ENCODE measurements around the gene IL4I1. TPM values are rescaled to one million over a fixed set of nuclear protein-coding genes. Genes with fewer than 3 reads are reported as not detected.

IL4I1 gene
- total and polyA plus RNA-seq, 2 of the 4 experiments (the other 2 are of a cell fraction) = 0.31 to 0.36 TPM

GRCh38 chr19:49848938-49849337, 47.7 kb downstream of the IL4I1 start:
- H3K56ac ChIP-seq (ENCODE audit: extremely low read depth, insufficient read depth, low read length) = no peak overlapping the region; the same call in 1 of the 2 replicates
- H4K20me1 ChIP-seq (ENCODE audit: insufficient read depth, low read length) = peaks cover 32% of the 10 kb centered on the region
- no peak overlapping the region for H3K4ac ChIP-seq (ENCODE audit: low read depth, low read length)
- H3K14ac ChIP-seq (replicated peaks; ENCODE audit: low read depth, low read length) = no peak overlapping the region
- CTCF ChIA-PET = interaction anchor here (0.6 to 0.9 kb wide), 2 partner anchors 10 to 375 kb away, joined by 3 read pairs; no protein-coding TSS in a partner anchor
- no peak overlapping the region for H3K9ac ChIP-seq (ENCODE audit: low read depth, low read length)
- no peaks in the 10 kb centered on the region for H3K9me3 ChIP-seq (ENCODE audit: control insufficient read depth, insufficient read depth, low read length)
- H3K23ac ChIP-seq (ENCODE audit: low read depth, low read length) = no peak overlapping the region
- H3K9me1 ChIP-seq (ENCODE audit: insufficient read depth, low read length) = peaks cover 20% of the 10 kb centered on the region
- H3K4me1 ChIP-seq (ENCODE audit: control insufficient read depth, insufficient read depth, low read length) = peaks cover 16% of the 10 kb centered on the region
- no peak for ATAC-seq (ENCODE audit: low read depth)
- H3K79me1 ChIP-seq (ENCODE audit: low read depth in 1 of 2, low read length in 2 of 2) = peaks cover 27 to 70% of the 10 kb centered on the region in 2 experiments
- H4K5ac ChIP-seq (ENCODE audit: low read depth, low read length) = no peak overlapping the region
- no peak overlapping the region for H4K8ac ChIP-seq (ENCODE audit: low read depth in 2 of 2, low read length in 2 of 2)
- no peak for TF ChIP-seq MAFK (IDR thresholded peaks at IDR 0.05; ENCODE audit: low read depth, low read length)
- no peak for TF ChIP-seq ELK1 (IDR thresholded peaks at IDR 0.05; ENCODE audit: borderline replicate concordance, low read depth, low read length)
- dilution Hi-C loops (cut with HindIII; ENCODE audit: low sequenced_read_pairs, unreplicated experiment) (no loop called here), intact Hi-C loops (cut with micrococcal nuclease) (loop anchor here (2.0 kb wide), 1 partner anchor 30 kb away; the partner anchor contains the start of gene MED25), in situ Hi-C loops (cut with MboI; ENCODE audit: low sequenced_read_pairs) (no loop called here)
- no peak overlapping the region for H3K4me3 ChIP-seq (ENCODE audit: insufficient read depth, low read depth, low read length)
- no peak overlapping the region for H2BK20ac ChIP-seq (ENCODE audit: low read depth, low read length)
- 0 out of 2 replicates have a peak, but pooled peaks cover 3% of the 10 kb centered on the region for H3K36me3 ChIP-seq (ENCODE audit: control insufficient read depth, insufficient read depth, low read length)
- no peak overlapping the region for H2BK15ac ChIP-seq (ENCODE audit: low read depth, low read length)
- no peak overlapping the region for H3K18ac ChIP-seq (ENCODE audit: low read depth, low read length)
- H2AFZ ChIP-seq (replicated peaks; ENCODE audit: low read length, poor library complexity) = no peak overlapping the region
- POLR2A ChIA-PET (ENCODE audit: unreplicated experiment) = no interaction called here
- H2AK5ac ChIP-seq (ENCODE audit: low read depth, low read length) = peak overlapping the region; percentile 23; the same call in 1 of the 2 replicates
- H3K4me2 ChIP-seq (ENCODE audit: low read depth, low read length) = no peak overlapping the region
- no peak overlapping the region for H2AK9ac ChIP-seq (replicated peaks; ENCODE audit: low read depth, low read length, poor library complexity)
- H2BK5ac ChIP-seq (ENCODE audit: low read depth, low read length, poor library complexity, severe bottlenecking) = peak overlapping the region; percentile 57
- 0 out of 2 replicates have a peak overlapping the region, but pooled peaks have one; percentile 0 for H2BK120ac ChIP-seq (ENCODE audit: low read depth, low read length)
- DNase-seq = no peak
- no CpG with 5 or more reads among the region's 3 CpGs for WGBS, 2 experiments (ENCODE audit: extremely low coverage in 2 of 2, insufficient read length in 1 of 2)
- no TSS peak for BruUV-seq (replicated peaks)
- H3K27me3 ChIP-seq (ENCODE audit: control insufficient read depth, insufficient read depth, low read length) = no peaks in the 10 kb centered on the region
- H4K91ac ChIP-seq (ENCODE audit: insufficient read depth, low read depth, low read length) = no peak overlapping the region
- H3K27ac ChIP-seq (ENCODE audit: insufficient read depth, low read length) = no peak overlapping the region
